Measurements from ENCODE around the gene ZBTB7C. TPM values are rescaled to one million over a fixed set of nuclear protein-coding genes. Genes with fewer than 3 reads are reported as not detected.

Gene ZBTB7C
- polyA plus RNA-seq, 2 donors, result 20.6 to 24.5 TPM

DNA sequence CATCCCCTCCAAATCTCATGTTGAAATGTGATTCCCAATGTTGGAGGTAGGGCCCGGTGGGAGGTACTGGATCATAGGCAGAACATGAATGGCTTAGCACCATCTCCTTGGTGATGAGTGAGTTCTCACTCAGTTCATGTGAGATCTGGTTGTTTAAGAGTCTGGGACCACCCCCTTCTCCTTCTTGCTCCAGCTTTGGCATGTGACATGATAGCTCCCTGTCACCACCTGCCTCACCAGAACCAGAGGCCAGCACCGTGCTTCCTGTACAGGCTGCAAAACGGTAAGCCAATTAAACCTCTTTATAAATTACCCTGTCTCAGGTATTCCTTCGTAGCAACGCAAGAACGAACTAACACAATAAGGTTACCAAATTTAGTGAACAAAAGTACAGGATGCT, 95.4 kb downstream of the ZBTB7C start:
- 91 to 92% methylated on average over 6 of the region's 6 CpGs for WGBS, 2 donors
- Histone ChIP-seq H3K27me3 (ENCODE audit: control insufficient read depth in 1 of 2, insufficient read depth in 2 of 2, low read length in 2 of 2) (no peaks in the 10 kb centered on the region), H3K4me3 (ENCODE audit: low read depth in 1 of 2, low read length in 2 of 2) (no peak overlapping the region), H3K27ac (ENCODE audit: low read depth in 2 of 2, low read length in 1 of 2) (no peak overlapping the region), H3K9me3 (ENCODE audit: control insufficient read depth in 2 of 2, insufficient read depth in 1 of 2, low read depth in 1 of 2, low read length in 1 of 2) (no peaks in the 10 kb centered on the region), H3K36me3 (ENCODE audit: control insufficient read depth in 2 of 2, insufficient read depth in 2 of 2, low read length in 1 of 2) (no peaks in the 10 kb centered on the region), H3K4me1 (ENCODE audit: control insufficient read depth in 2 of 2, insufficient read depth in 2 of 2, low read length in 1 of 2) (peaks cover 0 to 8% of the 10 kb centered on the region in 2 donors)

DNA sequence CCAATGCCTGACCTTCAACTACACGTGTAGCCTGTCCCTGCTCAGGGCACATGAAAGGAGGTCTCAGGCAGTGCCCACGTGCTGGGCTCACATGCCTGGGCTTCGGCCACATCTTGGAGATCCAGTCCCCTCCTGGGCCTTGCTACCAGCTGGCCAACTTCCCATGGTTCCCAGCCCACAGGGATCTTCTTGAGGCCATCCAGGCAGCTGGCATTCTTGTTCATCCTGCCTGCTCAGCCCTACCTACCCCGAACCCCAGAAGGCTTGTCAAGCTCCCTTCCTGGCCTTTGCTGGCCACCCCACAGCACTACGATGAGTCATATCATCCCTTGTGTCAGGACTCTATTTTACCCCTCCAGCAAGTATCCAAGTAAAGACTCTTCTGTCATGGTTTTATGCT, 97.1 kb downstream of the ZBTB7C start:
- Histone ChIP-seq H3K9me3 (ENCODE audit: control insufficient read depth in 2 of 2, insufficient read depth in 1 of 2, low read depth in 1 of 2, low read length in 1 of 2) (no peaks in the 10 kb centered on the region), H3K4me1 (ENCODE audit: control insufficient read depth in 2 of 2, insufficient read depth in 2 of 2, low read length in 1 of 2) (peaks cover 4 to 13% of the 10 kb centered on the region in 2 donors), H3K4me3 (ENCODE audit: low read depth in 1 of 2, low read length in 2 of 2) (no peak overlapping the region), H3K27me3 (ENCODE audit: control insufficient read depth in 1 of 2, insufficient read depth in 2 of 2, low read length in 2 of 2) (no peaks in the 10 kb centered on the region), H3K27ac (ENCODE audit: low read depth in 2 of 2, low read length in 1 of 2) (peak overlapping the region in 1 of 2 donors; percentile 34), H3K36me3 (ENCODE audit: control insufficient read depth in 2 of 2, insufficient read depth in 2 of 2, low read length in 1 of 2) (no peaks in the 10 kb centered on the region)
- 63 to 66% methylated on average over 5 of the region's 5 CpGs for WGBS, 2 donors

DNA sequence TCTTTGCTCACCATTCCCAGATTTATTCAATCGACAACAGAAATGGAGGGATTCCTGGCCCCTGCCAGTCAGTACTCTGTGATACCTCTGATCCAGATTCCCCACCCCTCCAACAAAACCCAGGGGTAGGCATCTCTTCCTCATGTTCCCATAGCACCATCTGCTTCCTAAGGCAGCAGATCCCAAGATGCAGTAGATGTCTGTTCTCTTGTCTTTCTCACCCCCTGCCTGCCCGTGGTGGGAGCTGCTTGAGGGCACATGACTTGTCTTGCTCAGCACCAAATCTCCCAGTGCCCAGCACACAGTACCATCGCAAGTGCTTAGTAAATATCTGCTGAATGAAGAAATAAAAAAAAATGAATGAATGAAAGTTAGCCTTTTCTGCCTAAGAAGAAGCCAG, 98.2 kb downstream of the ZBTB7C start:
- Histone ChIP-seq H3K27ac (ENCODE audit: low read depth in 2 of 2, low read length in 1 of 2) (no peak overlapping the region), H3K4me1 (ENCODE audit: control insufficient read depth in 2 of 2, insufficient read depth in 2 of 2, low read length in 1 of 2) (peaks cover 4 to 13% of the 10 kb centered on the region in 2 donors), H3K36me3 (ENCODE audit: control insufficient read depth in 2 of 2, insufficient read depth in 2 of 2, low read length in 1 of 2) (no peaks in the 10 kb centered on the region), H3K9me3 (ENCODE audit: control insufficient read depth in 2 of 2, insufficient read depth in 1 of 2, low read depth in 1 of 2, low read length in 1 of 2) (no peaks in the 10 kb centered on the region), H3K27me3 (ENCODE audit: control insufficient read depth in 1 of 2, insufficient read depth in 2 of 2, low read length in 2 of 2) (no peaks in the 10 kb centered on the region), H3K4me3 (ENCODE audit: low read depth in 1 of 2, low read length in 2 of 2) (no peak overlapping the region)
- WGBS, 2 donors, result 63 to 83% methylated on average over 3 of the region's 3 CpGs

DNA sequence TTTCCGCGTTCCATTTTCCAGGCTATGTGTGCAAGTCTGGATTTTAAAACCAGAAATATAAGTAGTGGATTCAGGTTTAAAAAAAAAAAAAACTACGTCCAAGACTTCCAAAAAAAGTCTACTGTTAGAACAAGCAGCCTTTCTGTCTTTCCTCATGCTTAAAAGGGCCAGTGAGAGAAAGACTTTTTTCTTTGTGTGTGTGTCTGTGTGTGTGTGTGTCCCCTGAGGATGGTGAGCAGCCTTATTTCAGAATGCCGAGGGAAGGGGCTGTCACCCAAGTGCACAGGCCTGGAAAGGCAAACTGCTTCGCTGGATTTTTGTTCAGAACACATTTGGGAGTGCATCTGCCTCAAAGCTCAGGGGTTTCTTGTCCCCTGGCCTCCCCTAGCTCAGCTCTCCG, 98.8 kb downstream of the ZBTB7C start:
- Histone ChIP-seq H3K4me1 (ENCODE audit: control insufficient read depth in 2 of 2, insufficient read depth in 2 of 2, low read length in 1 of 2) (peaks cover 4 to 15% of the 10 kb centered on the region in 2 donors), H3K27me3 (ENCODE audit: control insufficient read depth in 1 of 2, insufficient read depth in 2 of 2, low read length in 2 of 2) (no peaks in the 10 kb centered on the region), H3K9me3 (ENCODE audit: control insufficient read depth in 2 of 2, insufficient read depth in 1 of 2, low read depth in 1 of 2, low read length in 1 of 2) (no peaks in the 10 kb centered on the region), H3K27ac (ENCODE audit: low read depth in 2 of 2, low read length in 1 of 2) (no peak overlapping the region), H3K36me3 (ENCODE audit: control insufficient read depth in 2 of 2, insufficient read depth in 2 of 2, low read length in 1 of 2) (no peaks in the 10 kb centered on the region), H3K4me3 (ENCODE audit: low read depth in 1 of 2, low read length in 2 of 2) (no peak overlapping the region)
- 77 to 78% methylated on average over 6 of the region's 6 CpGs for WGBS, 2 donors

DNA sequence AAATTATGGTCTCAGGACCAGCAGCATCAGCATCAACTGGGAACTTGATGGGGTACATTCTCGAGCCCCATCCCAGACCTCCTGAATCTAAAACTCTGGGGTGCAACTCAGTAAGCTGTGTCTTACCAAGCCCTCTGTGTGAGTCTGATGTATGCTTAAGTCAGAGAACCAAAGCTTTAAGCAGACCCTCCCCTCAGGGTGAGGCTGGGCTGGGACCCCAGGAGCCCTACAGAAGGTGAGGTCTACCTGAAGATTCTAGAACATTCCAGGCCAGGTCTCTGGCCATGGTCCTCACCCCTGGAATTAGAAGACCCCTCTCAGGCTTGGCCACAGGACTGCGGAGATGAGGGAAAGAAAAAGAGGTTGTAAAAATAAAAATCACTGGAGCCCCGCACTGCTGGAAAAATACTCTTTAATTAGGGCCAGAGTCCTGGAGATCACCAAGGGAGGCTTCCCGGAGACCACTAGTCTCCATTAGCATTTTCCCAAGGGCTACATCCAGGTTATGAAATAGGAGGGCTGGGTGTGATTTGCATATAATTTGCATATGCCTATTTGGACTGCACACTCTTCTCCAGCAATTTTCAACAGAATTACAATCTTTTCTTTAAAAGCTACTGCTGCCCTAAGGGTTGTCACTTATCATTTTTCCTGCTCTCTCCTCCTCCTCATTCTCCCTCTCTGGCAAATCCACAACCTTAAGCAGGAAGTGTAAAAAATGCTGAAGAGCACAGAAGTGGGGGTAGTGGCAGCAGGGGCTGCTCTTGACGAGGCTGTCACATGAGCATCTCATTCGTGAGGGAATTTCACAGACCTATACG, 100.2 kb downstream of the ZBTB7C start:
- no peaks in the 10 kb centered on the region for H3K36me3 ChIP-seq (ENCODE audit: control insufficient read depth in 2 of 2, insufficient read depth in 2 of 2, low read length in 1 of 2)
- 85 to 86% methylated on average over 7 of the region's 7 CpGs for WGBS, 2 donors

DNA sequence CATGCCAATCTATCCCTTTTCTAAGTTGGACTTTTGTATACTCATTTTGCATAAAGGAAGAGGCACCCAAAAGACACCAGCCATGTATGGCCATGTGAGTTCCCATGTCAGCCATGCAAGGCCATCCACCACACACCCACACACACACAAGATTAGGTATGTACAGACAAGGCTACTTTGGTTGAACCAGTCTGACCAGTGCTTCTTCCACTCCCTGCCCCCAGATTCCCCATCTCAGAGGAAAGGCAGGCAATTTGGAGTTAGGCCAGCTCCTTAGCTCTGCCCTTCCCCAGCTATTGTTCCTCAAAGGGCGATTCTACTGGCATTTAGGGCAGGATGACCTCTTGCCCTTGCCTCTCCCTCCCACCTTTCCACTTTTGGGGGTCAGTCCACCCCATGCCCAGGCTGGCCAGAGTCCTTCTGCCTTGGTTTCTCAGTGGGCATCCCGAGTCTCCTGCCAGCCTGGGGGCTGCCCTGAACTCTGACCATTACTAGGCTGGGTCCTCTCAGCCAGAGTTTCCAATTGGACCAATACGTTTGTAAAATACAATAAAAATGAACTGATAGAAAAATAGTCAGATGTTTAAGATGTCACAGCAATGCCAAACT, 101.1 kb downstream of the ZBTB7C start:
- H3K27ac ChIP-seq (ENCODE audit: low read depth in 2 of 2, low read length in 1 of 2), result peak overlapping the region; percentile 79 to 95
- 51 to 54% methylated on average over 3 of the region's 3 CpGs for WGBS, 2 donors

More for the DNA sequence above, 100.2 kb downstream of the ZBTB7C start:
- H3K9me3 ChIP-seq (ENCODE audit: control insufficient read depth in 2 of 2, insufficient read depth in 1 of 2, low read depth in 1 of 2, low read length in 1 of 2), result no peaks in the 10 kb centered on the region
- no peaks in the 10 kb centered on the region for H3K27me3 ChIP-seq (ENCODE audit: control insufficient read depth in 1 of 2, insufficient read depth in 2 of 2, low read length in 2 of 2)
- H3K27ac ChIP-seq (ENCODE audit: low read depth in 2 of 2, low read length in 1 of 2), result peak overlapping the region; percentile 7 to 79
- H3K4me1 ChIP-seq (ENCODE audit: control insufficient read depth in 2 of 2, insufficient read depth in 2 of 2, low read length in 1 of 2), result peaks cover 4 to 15% of the 10 kb centered on the region in 2 donors
- H3K4me3 ChIP-seq (ENCODE audit: low read depth in 1 of 2, low read length in 2 of 2), result no peak overlapping the region

DNA sequence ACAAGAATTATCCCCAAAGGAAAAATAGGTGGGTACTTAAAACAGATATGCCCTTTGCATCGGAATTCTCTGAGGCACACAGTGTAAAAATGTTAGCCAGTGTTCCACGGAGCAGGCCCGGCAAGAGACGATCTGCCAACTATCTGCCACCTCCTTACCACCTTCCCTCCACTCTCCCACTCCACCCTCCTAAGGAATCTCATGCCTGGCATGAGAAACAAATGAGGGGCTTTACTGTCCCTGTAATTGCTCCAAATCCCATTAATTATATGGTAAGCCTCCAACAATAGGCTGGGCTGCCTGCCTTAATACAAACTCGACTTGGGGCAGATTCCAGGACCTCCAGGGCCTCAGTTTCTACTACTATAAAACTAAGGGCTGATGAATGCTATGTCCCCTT, 102.3 kb downstream of the ZBTB7C start:
- peak overlapping the region; percentile 78 to 95 for H3K27ac ChIP-seq (ENCODE audit: low read depth in 2 of 2, low read length in 1 of 2)
- no peak overlapping the region for H3K4me3 ChIP-seq (ENCODE audit: low read depth in 1 of 2, low read length in 2 of 2)

More for the DNA sequence above, 101.1 kb downstream of the ZBTB7C start:
- Histone ChIP-seq H3K27me3 (ENCODE audit: control insufficient read depth in 1 of 2, insufficient read depth in 2 of 2, low read length in 2 of 2) (no peaks in the 10 kb centered on the region), H3K36me3 (ENCODE audit: control insufficient read depth in 2 of 2, insufficient read depth in 2 of 2, low read length in 1 of 2) (no peaks in the 10 kb centered on the region), H3K4me3 (ENCODE audit: low read depth in 1 of 2, low read length in 2 of 2) (no peak overlapping the region), H3K9me3 (ENCODE audit: control insufficient read depth in 2 of 2, insufficient read depth in 1 of 2, low read depth in 1 of 2, low read length in 1 of 2) (no peaks in the 10 kb centered on the region), H3K4me1 (ENCODE audit: control insufficient read depth in 2 of 2, insufficient read depth in 2 of 2, low read length in 1 of 2) (peaks cover 4 to 15% of the 10 kb centered on the region in 2 donors)

DNA sequence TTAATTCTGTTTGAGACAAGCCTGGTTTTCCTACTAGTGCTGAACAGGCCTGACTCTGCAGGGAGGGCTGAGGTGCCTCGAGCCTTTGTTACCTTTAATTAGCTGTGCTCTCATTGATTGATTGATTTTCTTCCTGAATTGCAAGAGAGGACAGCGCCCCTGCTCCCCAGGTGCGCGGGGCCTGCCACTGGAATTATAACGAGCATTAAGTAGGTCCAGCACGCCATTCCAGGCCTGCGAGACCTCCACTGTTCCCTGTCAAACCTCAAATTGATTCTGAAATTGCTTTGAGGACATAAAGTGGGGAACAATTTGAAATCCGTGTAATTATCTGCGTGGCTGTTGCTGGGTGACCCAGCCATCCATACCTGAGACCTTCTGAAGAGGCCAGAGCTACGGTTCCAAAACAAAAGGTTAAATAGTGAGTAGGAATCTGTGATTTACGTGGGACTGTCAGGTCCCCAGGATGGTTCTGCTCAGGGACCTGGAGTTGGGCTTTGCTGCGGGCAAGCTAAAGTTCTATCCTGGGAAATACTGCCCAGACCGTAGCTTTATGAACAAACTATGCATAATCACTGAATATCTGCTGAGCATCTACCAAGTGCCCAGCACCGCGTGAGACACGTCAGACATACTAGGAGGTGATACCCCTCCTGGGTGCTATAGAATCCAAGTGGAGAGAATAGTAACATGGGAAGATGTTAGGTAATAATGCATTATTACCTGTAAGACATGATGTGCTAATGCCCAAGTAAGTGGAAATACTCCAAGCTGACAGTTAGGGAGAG, 104.1 kb downstream of the ZBTB7C start:
- H3K27me3 ChIP-seq (ENCODE audit: control insufficient read depth in 1 of 2, insufficient read depth in 2 of 2, low read length in 2 of 2), result no peaks in the 10 kb centered on the region
- no peak overlapping the region for H3K4me3 ChIP-seq (ENCODE audit: low read depth in 1 of 2, low read length in 2 of 2)
- no peaks in the 10 kb centered on the region for H3K36me3 ChIP-seq (ENCODE audit: control insufficient read depth in 2 of 2, insufficient read depth in 2 of 2, low read length in 1 of 2)
- H3K9me3 ChIP-seq (ENCODE audit: control insufficient read depth in 2 of 2, insufficient read depth in 1 of 2, low read depth in 1 of 2, low read length in 1 of 2), result no peaks in the 10 kb centered on the region
- peaks cover 4 to 13% of the 10 kb centered on the region in 2 donors for H3K4me1 ChIP-seq (ENCODE audit: control insufficient read depth in 2 of 2, insufficient read depth in 2 of 2, low read length in 1 of 2)
- no peak overlapping the region for H3K27ac ChIP-seq (ENCODE audit: low read depth in 2 of 2, low read length in 1 of 2)
- WGBS, 2 donors, result 88 to 93% methylated on average over 16 of the region's 16 CpGs

More for the DNA sequence above, 102.3 kb downstream of the ZBTB7C start:
- H3K27me3 ChIP-seq (ENCODE audit: control insufficient read depth in 1 of 2, insufficient read depth in 2 of 2, low read length in 2 of 2), result no peaks in the 10 kb centered on the region
- H3K9me3 ChIP-seq (ENCODE audit: control insufficient read depth in 2 of 2, insufficient read depth in 1 of 2, low read depth in 1 of 2, low read length in 1 of 2), result no peaks in the 10 kb centered on the region
- peaks cover 4 to 8% of the 10 kb centered on the region in 2 donors for H3K4me1 ChIP-seq (ENCODE audit: control insufficient read depth in 2 of 2, insufficient read depth in 2 of 2, low read length in 1 of 2)
- 33 to 61% methylated on average over 5 of the region's 5 CpGs for WGBS, 2 donors
- no peaks in the 10 kb centered on the region for H3K36me3 ChIP-seq (ENCODE audit: control insufficient read depth in 2 of 2, insufficient read depth in 2 of 2, low read length in 1 of 2)

DNA sequence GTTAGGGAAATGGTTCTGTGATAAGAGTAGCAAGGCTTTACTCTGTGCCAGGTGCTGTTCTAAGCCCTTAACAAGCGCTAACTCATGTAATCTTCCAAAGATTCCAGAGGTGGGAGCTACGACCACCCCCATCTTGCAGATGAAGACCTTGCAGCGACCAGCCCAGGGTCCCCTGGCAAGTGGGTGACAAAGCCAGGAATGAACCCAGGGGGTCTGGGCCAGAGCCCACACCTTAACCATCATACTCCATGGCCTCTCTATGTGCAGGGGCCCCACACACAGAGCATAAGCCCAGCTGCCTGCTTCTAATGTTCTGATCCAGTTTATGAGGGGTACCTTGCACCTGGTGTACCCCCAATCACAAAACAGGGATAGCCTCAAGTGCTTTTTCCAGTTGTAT, 105.3 kb downstream of the ZBTB7C start:
- WGBS, 2 donors, result 71 to 92% methylated on average over 3 of the region's 3 CpGs
- H3K4me3 ChIP-seq (ENCODE audit: low read depth in 1 of 2, low read length in 2 of 2), result no peak overlapping the region
- H3K27ac ChIP-seq (ENCODE audit: low read depth in 2 of 2, low read length in 1 of 2), result no peak overlapping the region
- no peaks in the 10 kb centered on the region for H3K36me3 ChIP-seq (ENCODE audit: control insufficient read depth in 2 of 2, insufficient read depth in 2 of 2, low read length in 1 of 2)
- H3K9me3 ChIP-seq (ENCODE audit: control insufficient read depth in 2 of 2, insufficient read depth in 1 of 2, low read depth in 1 of 2, low read length in 1 of 2), result no peaks in the 10 kb centered on the region
- H3K4me1 ChIP-seq (ENCODE audit: control insufficient read depth in 2 of 2, insufficient read depth in 2 of 2, low read length in 1 of 2), result peaks cover 4 to 13% of the 10 kb centered on the region in 2 donors
- no peaks in the 10 kb centered on the region for H3K27me3 ChIP-seq (ENCODE audit: control insufficient read depth in 1 of 2, insufficient read depth in 2 of 2, low read length in 2 of 2)
